ENCODE data around the gene PLEKHD1.

GRCh38 chr14:69528143-69528542 lies 43.6 kb downstream of the PLEKHD1 start:
- no peak for TF ChIP-seq POLR2A (IDR thresholded peaks at IDR 0.05; ENCODE audit: control extremely low read depth in 1 of 2, low read depth in 2 of 2, low read length in 2 of 2)
- TF ChIP-seq, protein P1, sequence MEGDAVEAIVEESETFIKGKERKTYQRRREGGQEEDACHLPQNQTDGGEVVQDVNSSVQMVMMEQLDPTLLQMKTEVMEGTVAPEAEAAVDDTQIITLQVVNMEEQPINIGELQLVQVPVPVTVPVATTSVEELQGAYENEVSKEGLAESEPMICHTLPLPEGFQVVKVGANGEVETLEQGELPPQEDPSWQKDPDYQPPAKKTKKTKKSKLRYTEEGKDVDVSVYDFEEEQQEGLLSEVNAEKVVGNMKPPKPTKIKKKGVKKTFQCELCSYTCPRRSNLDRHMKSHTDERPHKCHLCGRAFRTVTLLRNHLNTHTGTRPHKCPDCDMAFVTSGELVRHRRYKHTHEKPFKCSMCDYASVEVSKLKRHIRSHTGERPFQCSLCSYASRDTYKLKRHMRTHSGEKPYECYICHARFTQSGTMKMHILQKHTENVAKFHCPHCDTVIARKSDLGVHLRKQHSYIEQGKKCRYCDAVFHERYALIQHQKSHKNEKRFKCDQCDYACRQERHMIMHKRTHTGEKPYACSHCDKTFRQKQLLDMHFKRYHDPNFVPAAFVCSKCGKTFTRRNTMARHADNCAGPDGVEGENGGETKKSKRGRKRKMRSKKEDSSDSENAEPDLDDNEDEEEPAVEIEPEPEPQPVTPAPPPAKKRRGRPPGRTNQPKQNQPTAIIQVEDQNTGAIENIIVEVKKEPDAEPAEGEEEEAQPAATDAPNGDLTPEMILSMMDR (IDR thresholded peaks at IDR 0.05; ENCODE audit: control extremely low read depth in 1 of 3, insufficient read depth in 1 of 3, low read depth in 1 of 3, low read length in 3 of 3) = no peak
- TF ChIP-seq NRF1 (IDR thresholded peaks at IDR 0.05; ENCODE audit: low read depth, low read length) = no peak
- TF ChIP-seq YY1 (IDR thresholded peaks at IDR 0.05; ENCODE audit: low read depth, low read length) = no peak
- TF ChIP-seq GTF2F1 (IDR thresholded peaks at IDR 0.05; ENCODE audit: borderline replicate concordance, low read depth, low read length) = no peak
- TF ChIP-seq BACH1 (IDR thresholded peaks at IDR 0.05; ENCODE audit: low read length) = no peak
